Sigmoid colon (tissue), 4 donors: ENCODE measurements around the gene SLAMF1.

ENCODE experiments used
- EP300 ChIP-seq, 4 donors: sonication (generic); formaldehyde crosslinking; IDR thresholded peaks; one replicate each; pipeline ENCODE4 v1.6.1; 2017; ENCODE audit warnings: antibody characterized with exemption in 4 of 4
- POLR2A ChIP-seq, 2 donors: fragments of 450-650 bp; IDR thresholded peaks; one replicate each; pipeline ENCODE4 v1.6.1; 2016; ENCODE audit warnings: antibody characterized with exemption in 2 of 2, mild to moderate bottlenecking in 2 of 2, moderate library complexity in 2 of 2
- TF ChIP-seq, protein P1 (sequence below), 4 experiments: fragments of 450-650 bp in 3 of 4; fragments of 200-600 bp in 1 of 4; IDR thresholded peaks; one replicate each; pipeline ENCODE4 v1.5.1; 2016 to 2019; ENCODE audit warnings: antibody characterized with exemption in 4 of 4, mild to moderate bottlenecking in 3 of 4, moderate library complexity in 2 of 4

DNA sequence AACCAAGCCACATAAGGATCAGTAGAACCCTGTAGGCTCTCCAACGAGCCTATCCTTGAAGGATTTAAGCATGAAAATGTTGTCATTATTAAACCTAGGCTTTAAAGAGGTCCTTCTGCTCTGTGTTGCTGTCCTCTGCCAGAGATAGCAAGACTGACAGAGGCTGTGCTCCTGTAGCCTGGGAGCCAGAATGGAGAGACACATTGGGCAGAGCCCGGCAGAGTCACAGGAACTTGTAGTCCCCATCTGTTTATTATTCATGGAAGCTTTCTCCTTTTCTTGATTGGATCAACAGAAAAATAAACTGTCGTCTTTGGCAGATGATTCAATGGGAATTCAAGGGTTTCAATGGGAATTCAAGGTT lies 19.2 kb upstream of the SLAMF1 start:
- TF ChIP-seq EP300 (IDR thresholded peaks at IDR 0.05) (no peak), POLR2A (IDR thresholded peaks at IDR 0.05) (no peak)
- TF ChIP-seq, protein P1, sequence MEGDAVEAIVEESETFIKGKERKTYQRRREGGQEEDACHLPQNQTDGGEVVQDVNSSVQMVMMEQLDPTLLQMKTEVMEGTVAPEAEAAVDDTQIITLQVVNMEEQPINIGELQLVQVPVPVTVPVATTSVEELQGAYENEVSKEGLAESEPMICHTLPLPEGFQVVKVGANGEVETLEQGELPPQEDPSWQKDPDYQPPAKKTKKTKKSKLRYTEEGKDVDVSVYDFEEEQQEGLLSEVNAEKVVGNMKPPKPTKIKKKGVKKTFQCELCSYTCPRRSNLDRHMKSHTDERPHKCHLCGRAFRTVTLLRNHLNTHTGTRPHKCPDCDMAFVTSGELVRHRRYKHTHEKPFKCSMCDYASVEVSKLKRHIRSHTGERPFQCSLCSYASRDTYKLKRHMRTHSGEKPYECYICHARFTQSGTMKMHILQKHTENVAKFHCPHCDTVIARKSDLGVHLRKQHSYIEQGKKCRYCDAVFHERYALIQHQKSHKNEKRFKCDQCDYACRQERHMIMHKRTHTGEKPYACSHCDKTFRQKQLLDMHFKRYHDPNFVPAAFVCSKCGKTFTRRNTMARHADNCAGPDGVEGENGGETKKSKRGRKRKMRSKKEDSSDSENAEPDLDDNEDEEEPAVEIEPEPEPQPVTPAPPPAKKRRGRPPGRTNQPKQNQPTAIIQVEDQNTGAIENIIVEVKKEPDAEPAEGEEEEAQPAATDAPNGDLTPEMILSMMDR (IDR thresholded peaks at IDR 0.05): no peak
